B cell (primary cell): Measurements from ENCODE around the gene IGF1R. TPM values are rescaled to one million over a fixed set of nuclear protein-coding genes. Genes with fewer than 3 reads are reported as not detected.

Experiments used
- ATAC-seq: fragments of 200-7000 bp; cut with Tn5 transposase; one replicate; pipeline ENCODE4 v1.10.0; 2021; ENCODE audit warnings: low read depth, mild to moderate bottlenecking, moderate number of reproducible peaks, moderate library complexity
- CTCF ChIA-PET: fragments of 350-600 bp; sonication (Branson Sonifier 250); formaldehyde crosslinking; loops from one replicate; lab custom pipeline; 2021; ENCODE audit warnings: antibody characterized with exemption, inconsistent platforms; lab: Charles Lee
- POLR2A ChIA-PET: fragments of 350-600 bp; sonication (Branson Sonifier 250); formaldehyde crosslinking; loops from one replicate; lab custom pipeline; 2021; ENCODE audit warnings: antibody characterized with exemption; lab: Charles Lee
- DNase-seq: peaks from one replicate; pipeline ENCODE4 v3.0.0; 2013
- H2AFZ ChIP-seq: 2 replicates; pipeline ENCODE4 v1.6.1; 2012; ENCODE audit warnings: mild to moderate bottlenecking, low read depth, low read length; ENCODE audit not compliant: insufficient read depth, poor library complexity, severe bottlenecking
- H3K27ac ChIP-seq, 2 donors: 1 replicate in 1 of 2; 2 replicates in 1 of 2; pipeline ENCODE4 v1.5.1; 2012 to 2013; ENCODE audit warnings: low read length in 2 of 2, mild to moderate bottlenecking in 2 of 2, moderate library complexity in 1 of 2
- H3K27me3 ChIP-seq, 4 experiments: fragments of 200-600 bp in 1 of 4; sonication (generic) in 1 of 4; replicated peaks in 1 of 4; 1 replicate in 2 of 4; 2 replicates in 2 of 4; pipeline versions ENCODE4 v1.6.1 to v1.7.0; 2013 to 2016; ENCODE audit warnings: low read length in 3 of 4, mild to moderate bottlenecking in 2 of 4, mixed read lengths in 1 of 4, moderate library complexity in 1 of 4; ENCODE audit not compliant: insufficient read depth in 4 of 4, control insufficient read depth in 3 of 4; ENCODE audit errors: control extremely low read depth in 1 of 4
- H3K36me3 ChIP-seq, 2 experiments: replicated peaks in 1 of 2; 1 replicate in 1 of 2; 2 replicates in 1 of 2; pipeline versions ENCODE4 v1.6.1 to v1.7.1; 2013; ENCODE audit warnings: low read length in 1 of 2; ENCODE audit not compliant: insufficient read depth in 2 of 2, control insufficient read depth in 1 of 2; ENCODE audit errors: control extremely low read depth in 1 of 2, extremely low read depth in 1 of 2
- H3K4me1 ChIP-seq, 2 donors: fragments of 200-600 bp in 1 of 2; sonication (generic) in 1 of 2; 1 replicate in 1 of 2; 2 replicates in 1 of 2; pipeline versions ENCODE4 v1.5.1 to v1.6.1; 2013 to 2017; ENCODE audit warnings: low read length in 2 of 2; ENCODE audit not compliant: control insufficient read depth in 2 of 2, insufficient read depth in 2 of 2
- H3K4me2 ChIP-seq: replicated peaks from 2 replicates; pipeline ENCODE3; 2012; ENCODE audit warnings: mild to moderate bottlenecking, low read depth, low read length; ENCODE audit not compliant: poor library complexity, severe bottlenecking
- H3K4me3 ChIP-seq, 5 experiments: fragments of 200-600 bp in 1 of 5; sonication (generic) in 1 of 5; 1 replicate in 3 of 5; 2 replicates in 2 of 5; pipeline versions ENCODE4 v1.5.1 to v1.7.0; 2011 to 2016; ENCODE audit warnings: low read length in 4 of 5, mild to moderate bottlenecking in 4 of 5, low read depth in 2 of 5, control low read depth in 1 of 5, moderate library complexity in 1 of 5; ENCODE audit not compliant: insufficient read depth in 1 of 5; ENCODE audit errors: control extremely low read depth in 1 of 5, extremely low read depth in 1 of 5
- H3K79me2 ChIP-seq: fragments of 200-600 bp; sonication (generic); one replicate; pipeline ENCODE4 v1.6.0; 2016; ENCODE audit warnings: low read length; ENCODE audit not compliant: control insufficient read depth, insufficient read depth
- H3K9ac ChIP-seq: fragments of 200-600 bp; sonication (generic); 2 replicates; pipeline ENCODE4 v1.6.1; 2017; ENCODE audit warnings: mild to moderate bottlenecking, low read length, moderate library complexity
- H3K9me3 ChIP-seq, 3 donors: one replicate each; pipeline versions ENCODE4 v1.6.1 to v1.7.1; 2013; ENCODE audit warnings: low read length in 2 of 3; ENCODE audit not compliant: control insufficient read depth in 2 of 3, insufficient read depth in 1 of 3; ENCODE audit errors: control extremely low read depth in 1 of 3
- H4K20me1 ChIP-seq: 2 replicates; pipeline ENCODE4 v1.6.0; 2012; ENCODE audit warnings: mild to moderate bottlenecking, low read length; ENCODE audit not compliant: insufficient read depth, control insufficient read depth, poor library complexity, severe bottlenecking
- H3K27ac Mint-ChIP-seq: one replicate; pipeline ENCODE4 v1.8.0; 2021; ENCODE audit warnings: mixed read lengths
- H3K27me3 Mint-ChIP-seq: one replicate; pipeline ENCODE4 v1.8.0; 2021; ENCODE audit warnings: mixed read lengths
- H3K4me1 Mint-ChIP-seq: one replicate; pipeline ENCODE4 v1.8.0; 2021; ENCODE audit warnings: mixed read lengths
- H3K4me3 Mint-ChIP-seq: one replicate; pipeline ENCODE4 v1.8.0; 2021; ENCODE audit warnings: mixed read lengths
- H3K9me3 Mint-ChIP-seq: one replicate; pipeline ENCODE4 v1.8.0; 2022; ENCODE audit warnings: mixed read lengths; ENCODE audit not compliant: insufficient read depth
- CTCF ChIP-seq: fragments of 200-600 bp; IDR thresholded peaks from one replicate; pipeline ENCODE4 v1.8.0; 2022; ENCODE audit warnings: antibody characterized with exemption, mild to moderate bottlenecking
- EZH2 ChIP-seq: IDR thresholded peaks from 2 replicates; pipeline ENCODE4 v1.6.1; 2012; ENCODE audit warnings: borderline replicate concordance, low read depth, mild to moderate bottlenecking, moderate library complexity, low read length; ENCODE audit not compliant: insufficient read depth, poor library complexity, severe bottlenecking
- WGBS: methylation state at CpG from one replicate; pipeline ENCODE4 v1.1.5; 2013; ENCODE audit warnings: missing lambda C conversion rate; ENCODE audit not compliant: insufficient coverage; 5-methylcytosine and 5-hydroxymethylcytosine counted together
- intact Hi-C: fragments of 100-400 bp; cut with micrococcal nuclease; formaldehyde crosslinking; loops from one replicate; pipeline ENCODE4 v1.10.0; 2022
- polyA plus RNA-seq: library from polyadenylated mRNA; depleted of rRNA; stranded (reverse); fragments of >200 nt; gene quantifications from 2 replicates; pipeline ENCODE4 v1.2.3, GENCODE V29; 2012
- total RNA-seq, 2 donors: library from RNA; stranded (reverse); fragments of 120-200 nt in 1 of 2; gene quantifications; 1 replicate in 1 of 2; 2 replicates in 1 of 2; pipeline versions ENCODE4 v1.2.3 to v1.2.4, GENCODE V29; 2013 to 2022

Gene IGF1R
- total and polyA plus RNA-seq, 2 donors (not counting 1 experiment from before 2014, with no cell fraction given) = 5.4 to 23.1 TPM

DNA sequence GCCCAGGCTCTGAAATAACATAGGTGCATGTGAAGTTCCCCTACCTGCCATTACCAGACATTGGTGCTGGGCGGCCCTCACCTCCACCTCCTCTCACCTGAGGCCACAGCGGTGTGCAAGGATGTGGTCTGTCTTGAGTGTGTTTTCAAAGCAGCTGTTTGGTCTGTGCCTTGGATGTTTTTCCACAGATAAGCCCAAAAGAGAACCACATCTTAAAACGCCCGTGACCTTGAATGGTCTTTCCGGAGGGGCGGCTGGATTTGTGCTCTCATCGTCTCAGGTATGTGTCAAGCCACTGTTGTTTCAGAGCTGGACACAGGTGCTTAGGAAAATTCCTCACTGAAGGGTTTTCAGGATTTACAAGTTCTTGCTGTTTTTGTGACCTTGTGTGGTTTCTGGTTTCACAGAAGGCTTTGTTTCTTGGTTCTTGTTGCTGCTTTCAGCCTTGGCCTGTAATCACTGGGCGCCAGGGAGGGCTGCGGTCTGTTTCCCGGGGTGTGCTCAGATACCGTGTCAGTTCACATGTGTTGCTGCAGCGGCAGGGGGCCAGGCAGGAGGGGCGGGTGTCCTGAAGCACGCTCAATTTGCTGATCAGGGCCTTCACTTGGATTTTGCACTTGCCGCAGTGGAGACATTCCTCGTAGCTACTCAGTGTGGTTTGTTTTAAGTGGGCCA lies 128.4 kb downstream of the IGF1R start:
- ChIA-PET POLR2A (no interaction called here), CTCF (interaction anchor here (1.9 kb wide), 1 partner anchor 106 kb away, joined by 11 read pairs; no protein-coding TSS in a partner anchor)
- Mint-ChIP-seq H3K9me3 (no peaks in the 10 kb centered on the region), H3K4me3 (peak overlapping the region; percentile 21), H3K27ac (no peak overlapping the region), H3K27me3 (peaks cover 17% of the 10 kb centered on the region), H3K4me1 (peaks cover 23% of the 10 kb centered on the region)
- H2AFZ ChIP-seq = no peak overlapping the region
- H3K36me3 ChIP-seq = no peaks in the 10 kb centered on the region
- H3K4me2 ChIP-seq = peak overlapping the region; percentile 49
- H3K9me3 ChIP-seq = no peaks in the 10 kb centered on the region
- no peaks in the 10 kb centered on the region for H4K20me1 ChIP-seq
- no peak overlapping the region for H3K4me3 ChIP-seq
- no peak overlapping the region for H3K27ac ChIP-seq
- H3K9ac ChIP-seq = peak overlapping the region; percentile 15
- WGBS = 32% methylated on average over 14 of the region's 16 CpGs
- intact Hi-C loops = loop anchor here (5.0 kb wide), 2 partner anchors 124 to 281 kb away; no protein-coding TSS in a partner anchor
- H3K79me2 ChIP-seq = peaks cover 3% of the 10 kb centered on the region
- TF ChIP-seq CTCF = no peak
- TF ChIP-seq EZH2 = no peak
- peak; percentile 57 for DNase-seq
- peaks cover 15 to 30% of the 10 kb centered on the region in 2 donors for H3K4me1 ChIP-seq
- ATAC-seq = no peak
- no peaks in the 10 kb centered on the region for H3K27me3 ChIP-seq

DNA sequence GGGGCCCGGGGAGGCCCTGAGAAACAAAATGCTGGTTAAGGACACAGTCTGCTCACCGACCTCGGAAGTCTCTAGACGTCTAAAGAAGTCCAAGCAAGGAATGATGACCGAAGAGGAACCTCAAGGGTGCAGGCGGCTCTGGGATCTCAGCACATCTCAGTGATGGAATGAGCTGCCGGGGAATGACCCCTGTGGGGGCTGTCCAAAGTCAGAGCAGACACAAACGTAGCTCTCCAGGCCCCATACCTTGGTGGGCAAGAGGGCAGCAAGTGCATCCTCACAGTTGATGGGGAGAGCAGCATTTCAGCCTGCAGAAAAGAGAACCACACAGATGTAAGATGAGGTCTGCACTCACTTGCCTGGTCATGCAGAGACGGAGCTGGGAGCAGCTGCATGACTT lies 129.1 kb downstream of the IGF1R start:
- Histone ChIP-seq H3K4me1 (peaks cover 15 to 30% of the 10 kb centered on the region in 2 donors), H3K4me3 (no peak overlapping the region), H2AFZ (no peak overlapping the region), H3K9ac (no peak overlapping the region), H3K79me2 (peaks cover 3% of the 10 kb centered on the region), H3K27me3 (no peaks in the 10 kb centered on the region), H3K27ac (no peak overlapping the region), H3K36me3 (no peaks in the 10 kb centered on the region), H4K20me1 (no peaks in the 10 kb centered on the region), H3K4me2 (peak overlapping the region; percentile 49), H3K9me3 (no peaks in the 10 kb centered on the region)
- Mint-ChIP-seq H3K4me1 (peaks cover 23% of the 10 kb centered on the region), H3K9me3 (no peaks in the 10 kb centered on the region), H3K4me3 (no peak overlapping the region), H3K27me3 (peaks cover 20% of the 10 kb centered on the region), H3K27ac (no peak overlapping the region)
- CTCF ChIA-PET = interaction anchor here (0.9 to 4.2 kb wide), 6 partner anchors 9 to 303 kb away, joined by 3 to 13 read pairs (median 5); no protein-coding TSS in a partner anchor
- TF ChIP-seq EZH2 (no peak), CTCF (no peak)
- ATAC-seq = no peak
- intact Hi-C loops = loop anchor here (5.0 kb wide), 2 partner anchors 125 to 280 kb away; no protein-coding TSS in a partner anchor
- POLR2A ChIA-PET = no interaction called here
- 80% methylated on average over 9 of the region's 9 CpGs for WGBS
- DNase-seq = no peak
